ENCODE measurements around the gene MEAK7. TPM values are rescaled to one million over a fixed set of nuclear protein-coding genes. Genes with fewer than 3 reads are reported as not detected.
"Not testable (repeated sequence)": the region's sequence is repeated elsewhere in the genome, so short reads cannot be mapped to it uniquely, and the experiment has no call there.

The MEAK7 gene
- total RNA-seq, 3 donors from 2014 or later: 2.2 to 2.7 (median 2.4) TPM

DNA sequence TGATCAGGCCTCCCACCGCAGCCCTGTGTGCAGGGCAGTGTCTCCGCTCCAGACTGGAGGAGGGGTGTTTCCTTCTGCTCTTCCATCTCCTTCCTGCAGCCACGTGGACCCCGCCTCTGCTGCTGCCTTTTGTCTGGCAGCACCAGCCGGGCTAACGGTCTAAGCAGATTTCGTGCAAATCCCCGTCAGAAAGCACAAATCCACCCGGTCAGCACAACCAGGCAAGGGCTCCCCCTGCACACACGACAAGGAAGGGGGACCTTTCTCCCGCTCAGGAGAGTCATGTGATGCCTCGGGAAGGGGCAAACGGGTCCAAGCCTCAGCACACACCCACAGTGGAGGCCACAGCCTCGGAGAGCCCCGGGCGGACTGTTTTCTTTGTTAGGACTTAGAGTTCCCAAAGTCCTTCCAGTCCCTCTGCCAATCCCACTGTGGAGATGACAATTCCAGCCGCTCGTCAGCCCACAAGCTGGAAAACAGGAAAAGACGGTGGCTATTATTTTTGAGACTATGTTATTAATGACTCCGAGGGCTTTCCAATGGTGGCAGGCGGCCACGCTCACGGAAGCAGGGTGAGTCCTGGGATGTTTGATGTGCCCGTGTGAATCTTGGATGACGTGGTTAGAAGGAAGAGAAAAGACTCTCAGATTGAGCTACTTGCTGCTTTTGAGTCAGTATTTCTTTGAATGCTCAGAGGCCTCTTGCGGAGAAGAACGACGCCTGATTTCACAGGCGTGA lies 22.5 kb upstream of the MEAK7 start:
- DNase-seq: no peak
- Mint-ChIP-seq H3K36me3 (ENCODE audit: insufficient read depth) (no peaks in the 10 kb centered on the region), H3K4me3 (no peak overlapping the region), H3K9me3 (no peaks in the 10 kb centered on the region), H3K4me1 (ENCODE audit: low read depth) (no peaks in the 10 kb centered on the region), H3K27me3 (ENCODE audit: low read depth) (no peaks in the 10 kb centered on the region)
- ATAC-seq: no peak

DNA sequence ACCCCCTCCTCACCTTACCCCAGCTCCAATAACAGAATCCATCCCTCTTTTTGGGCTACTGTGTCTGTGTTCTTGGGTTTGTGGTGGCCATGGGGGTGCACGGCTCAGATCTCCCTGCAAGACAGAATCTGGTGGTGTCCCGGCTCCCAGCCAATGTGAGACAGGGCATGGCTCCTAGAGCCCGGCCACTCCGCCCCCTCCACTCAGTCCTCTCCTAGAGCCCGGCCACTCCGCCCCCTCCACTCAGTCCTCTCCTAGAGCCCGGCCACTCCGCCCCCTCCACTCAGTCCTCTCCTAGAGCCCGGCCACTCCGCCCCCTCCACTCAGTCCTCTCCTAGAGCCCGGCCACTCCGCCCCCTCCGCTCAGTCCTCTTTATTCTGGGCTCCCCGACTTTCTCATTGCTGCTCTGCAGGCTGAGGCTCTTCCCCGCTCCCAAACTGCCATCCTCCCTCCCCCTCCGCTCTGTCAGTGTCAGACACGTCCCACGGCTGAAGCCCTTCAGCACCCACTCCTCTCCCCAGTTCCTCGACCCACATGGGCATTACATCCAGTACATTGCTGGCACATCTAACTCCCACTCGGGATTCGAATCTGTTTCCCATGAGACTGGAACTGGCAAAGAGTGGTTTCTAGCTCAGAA lies 20.6 kb upstream of the MEAK7 start:
- H3K36me3 Mint-ChIP-seq (ENCODE audit: insufficient read depth); DNase-seq; H3K27me3 Mint-ChIP-seq (ENCODE audit: low read depth); H3K4me1 Mint-ChIP-seq (ENCODE audit: low read depth); ATAC-seq; H3K9me3 Mint-ChIP-seq; H3K4me3 Mint-ChIP-seq: not testable (repeated sequence)

DNA sequence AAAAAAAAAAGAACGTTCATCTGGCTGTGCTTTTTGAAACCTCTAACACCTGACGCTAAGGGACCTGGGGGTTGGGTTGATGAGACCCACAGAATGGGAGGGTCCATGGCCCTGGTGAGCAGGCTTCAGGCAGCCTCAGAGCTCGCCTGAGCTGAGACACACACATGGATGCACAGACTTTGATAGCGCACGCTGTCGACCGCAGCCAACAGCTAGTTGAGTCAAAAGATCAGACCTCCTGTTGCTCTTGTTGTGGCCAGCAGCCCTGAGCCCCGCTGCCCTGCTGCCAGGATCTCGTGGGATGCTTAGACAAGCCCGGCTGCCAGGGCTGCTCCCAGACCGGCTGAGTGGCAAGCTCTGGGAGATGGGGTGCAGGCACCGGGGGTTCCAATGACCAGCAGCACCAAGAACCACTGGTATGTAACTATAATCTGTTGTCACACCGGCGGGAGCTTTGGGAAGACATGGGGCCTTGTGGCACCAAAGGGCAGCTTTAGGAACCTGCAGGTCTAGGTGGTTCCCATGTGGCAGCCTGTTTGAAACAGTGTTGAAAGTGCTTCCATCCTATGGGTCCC lies 20.0 kb upstream of the MEAK7 start:
- no peaks in the 10 kb centered on the region for H3K27me3 Mint-ChIP-seq (ENCODE audit: low read depth)
- no peaks in the 10 kb centered on the region for H3K36me3 Mint-ChIP-seq (ENCODE audit: insufficient read depth)
- ATAC-seq (peak in 1 of 2 donors; percentile 41), DNase-seq (no peak)
- H3K4me1 Mint-ChIP-seq (ENCODE audit: low read depth): peaks cover 12% of the 10 kb centered on the region
- H3K4me3 Mint-ChIP-seq: no peak overlapping the region
- no peaks in the 10 kb centered on the region for H3K9me3 Mint-ChIP-seq

DNA sequence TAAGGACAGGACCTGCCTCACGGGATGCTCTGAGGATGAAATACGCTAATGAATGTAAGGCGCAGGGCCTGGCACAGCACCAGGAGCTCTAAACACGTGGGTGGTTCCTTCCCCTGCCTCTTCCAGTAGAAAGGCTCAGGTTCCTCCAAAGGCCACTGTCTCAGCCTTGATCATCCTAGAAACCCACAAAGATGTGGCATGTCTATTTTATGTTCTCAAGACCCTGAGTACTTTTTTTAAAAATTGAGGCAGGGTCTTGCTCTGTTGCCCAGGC lies 17.0 kb upstream of the MEAK7 start:
- no peaks in the 10 kb centered on the region for H3K9me3 Mint-ChIP-seq
- H3K36me3 Mint-ChIP-seq (ENCODE audit: insufficient read depth): no peaks in the 10 kb centered on the region
- H3K27me3 Mint-ChIP-seq (ENCODE audit: low read depth): no peaks in the 10 kb centered on the region
- peaks cover 33% of the 10 kb centered on the region for H3K4me1 Mint-ChIP-seq (ENCODE audit: low read depth)
- no peak overlapping the region for H3K4me3 Mint-ChIP-seq
- DNase-seq (no peak), ATAC-seq (no peak)

DNA sequence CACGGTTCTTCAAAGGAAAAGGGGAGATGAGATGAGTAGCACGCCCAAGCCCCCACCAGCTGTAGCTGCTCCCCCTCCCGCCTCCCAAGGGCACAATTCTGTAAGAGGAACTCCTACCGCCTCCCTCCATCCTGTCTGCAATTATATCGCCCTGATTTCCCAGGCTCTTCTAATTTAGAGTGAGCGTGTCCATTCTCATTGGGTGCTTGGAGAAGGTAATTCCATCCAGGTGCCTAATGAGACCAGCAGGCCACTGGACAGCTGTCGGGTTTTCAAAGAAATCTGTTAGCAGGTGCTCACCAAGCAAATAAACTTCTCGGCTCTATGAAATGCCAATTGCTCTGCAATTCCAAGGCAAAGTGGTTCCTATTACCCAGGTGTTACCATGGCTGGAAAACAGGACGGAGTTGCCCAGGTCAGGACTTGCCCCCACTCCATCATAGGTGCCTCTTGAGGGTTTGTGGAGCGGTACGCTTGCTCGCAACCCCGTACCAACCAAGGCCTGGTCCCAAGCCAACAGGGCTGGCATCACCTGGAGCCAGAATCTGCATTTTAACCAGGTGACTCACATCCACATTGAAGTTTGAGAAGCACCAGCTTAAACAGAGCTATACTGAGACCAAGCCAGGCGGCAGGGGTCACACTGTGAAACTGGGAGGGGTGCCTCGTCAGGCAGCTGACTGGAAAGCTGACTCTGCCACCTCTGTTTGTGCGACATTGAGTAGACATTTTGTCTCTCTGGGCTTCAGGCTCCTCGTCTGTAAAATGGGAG lies 16.5 kb upstream of the MEAK7 start:
- Mint-ChIP-seq H3K9me3 (no peaks in the 10 kb centered on the region), H3K27me3 (ENCODE audit: low read depth) (no peaks in the 10 kb centered on the region), H3K36me3 (ENCODE audit: insufficient read depth) (no peaks in the 10 kb centered on the region), H3K4me1 (ENCODE audit: low read depth) (peaks cover 37% of the 10 kb centered on the region), H3K4me3 (no peak overlapping the region)
- DNase-seq (no peak), ATAC-seq (no peak)

DNA sequence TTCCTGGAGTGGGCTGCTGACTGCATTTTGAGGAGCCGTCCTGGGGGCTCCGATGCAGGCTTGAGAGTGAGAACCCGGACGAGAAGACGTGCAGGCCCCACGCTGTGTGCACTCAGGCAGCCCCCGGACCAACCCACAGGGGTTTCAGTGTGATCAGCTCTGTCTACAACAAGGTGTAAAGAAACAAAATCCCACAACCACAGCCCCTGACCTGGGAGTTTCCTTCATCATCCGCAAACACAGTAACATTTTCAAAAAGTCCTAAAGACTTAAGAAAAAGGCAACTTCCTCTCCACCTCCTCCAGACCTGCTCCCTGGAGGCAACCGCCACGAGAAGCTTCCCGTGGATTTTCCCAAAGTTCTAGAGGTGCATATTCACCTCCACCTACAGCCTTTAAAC lies 15.4 kb upstream of the MEAK7 start:
- H3K4me1 Mint-ChIP-seq (ENCODE audit: low read depth): peaks cover 44% of the 10 kb centered on the region
- no peaks in the 10 kb centered on the region for H3K36me3 Mint-ChIP-seq (ENCODE audit: insufficient read depth)
- H3K9me3 Mint-ChIP-seq: no peaks in the 10 kb centered on the region
- ATAC-seq (no peak), DNase-seq (no peak)
- no peaks in the 10 kb centered on the region for H3K27me3 Mint-ChIP-seq (ENCODE audit: low read depth)
- H3K4me3 Mint-ChIP-seq: no peak overlapping the region

DNA sequence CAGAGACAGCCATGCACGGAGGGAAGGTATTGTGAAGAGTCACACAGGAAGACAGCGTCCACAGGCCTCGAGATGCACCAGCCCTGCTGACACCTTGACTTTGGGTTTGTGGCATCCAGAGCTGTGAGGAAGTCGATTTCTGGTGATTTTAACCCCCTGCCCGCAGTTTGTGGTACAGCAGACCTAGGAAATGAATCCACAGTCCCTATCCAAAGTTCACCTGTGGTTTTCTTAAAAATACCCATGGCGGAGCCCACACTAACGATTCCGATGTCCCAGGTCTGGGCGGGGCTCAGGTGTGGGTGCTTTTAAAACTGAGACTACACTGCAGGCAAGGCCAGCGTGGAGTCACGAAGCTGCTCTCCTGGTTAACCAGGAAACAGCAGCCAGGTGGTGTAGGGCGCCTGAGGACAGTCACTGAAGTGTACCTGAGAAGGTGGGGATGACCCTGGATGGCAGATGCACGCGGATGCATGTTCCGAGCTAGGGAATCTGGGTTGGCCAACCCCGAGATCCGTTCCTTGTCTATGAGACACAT lies 14.4 kb upstream of the MEAK7 start:
- Mint-ChIP-seq H3K4me3 (no peak overlapping the region), H3K4me1 (ENCODE audit: low read depth) (peaks cover 54% of the 10 kb centered on the region), H3K9me3 (no peaks in the 10 kb centered on the region), H3K36me3 (ENCODE audit: insufficient read depth) (no peaks in the 10 kb centered on the region), H3K27me3 (ENCODE audit: low read depth) (no peaks in the 10 kb centered on the region)
- DNase-seq (peak; percentile 38), ATAC-seq (peak in 1 of 2 donors; percentile 19)

DNA sequence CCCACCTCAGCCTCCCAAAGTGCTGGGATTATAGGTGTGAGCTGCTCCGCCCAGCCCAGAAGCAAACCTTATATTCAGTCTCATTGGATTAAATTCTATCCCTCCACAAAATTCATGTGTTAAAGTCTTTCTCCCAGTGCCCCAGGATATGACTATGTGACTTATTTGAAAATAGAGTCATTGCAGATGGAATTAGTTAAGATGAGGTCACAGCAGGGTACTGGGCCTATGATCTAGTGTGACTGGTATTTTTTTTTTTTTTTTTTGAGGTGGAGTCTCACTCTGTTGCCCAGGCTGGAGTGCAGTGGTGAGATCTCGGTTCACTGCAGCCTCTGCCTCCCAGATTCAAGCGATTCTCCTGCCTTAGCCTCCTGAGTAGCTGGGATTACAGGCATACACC lies 13.8 kb upstream of the MEAK7 start:
- H3K9me3 Mint-ChIP-seq; H3K4me3 Mint-ChIP-seq; ATAC-seq; H3K36me3 Mint-ChIP-seq (ENCODE audit: insufficient read depth); H3K27me3 Mint-ChIP-seq (ENCODE audit: low read depth); DNase-seq: not testable (repeated sequence)
- peaks cover 61% of the 10 kb centered on the region for H3K4me1 Mint-ChIP-seq (ENCODE audit: low read depth)

DNA sequence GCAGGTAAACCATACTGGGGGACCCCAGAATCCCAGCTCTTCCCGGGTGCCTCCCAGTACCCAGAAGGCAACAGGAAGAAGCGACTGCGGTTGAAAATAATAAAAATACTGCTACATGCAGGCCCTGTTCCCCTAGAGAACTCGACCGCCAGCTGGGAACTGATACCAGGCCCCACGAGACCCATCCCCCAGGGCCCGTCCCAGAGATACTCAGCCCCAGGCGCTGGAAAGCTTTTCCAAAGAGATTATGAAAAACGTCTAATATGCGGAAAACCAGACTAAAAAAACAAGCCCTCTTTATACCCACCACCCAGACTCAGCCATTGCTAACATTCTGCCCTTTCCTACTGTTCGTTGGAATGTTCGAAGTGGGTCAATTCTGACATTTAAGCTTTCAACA lies 12.9 kb upstream of the MEAK7 start:
- H3K9me3 Mint-ChIP-seq: no peaks in the 10 kb centered on the region
- peaks cover 66% of the 10 kb centered on the region for H3K4me1 Mint-ChIP-seq (ENCODE audit: low read depth)
- H3K4me3 Mint-ChIP-seq: no peak overlapping the region
- ATAC-seq: no peak
- H3K36me3 Mint-ChIP-seq (ENCODE audit: insufficient read depth): no peaks in the 10 kb centered on the region
- DNase-seq: no peak
- H3K27me3 Mint-ChIP-seq (ENCODE audit: low read depth): no peaks in the 10 kb centered on the region

DNA sequence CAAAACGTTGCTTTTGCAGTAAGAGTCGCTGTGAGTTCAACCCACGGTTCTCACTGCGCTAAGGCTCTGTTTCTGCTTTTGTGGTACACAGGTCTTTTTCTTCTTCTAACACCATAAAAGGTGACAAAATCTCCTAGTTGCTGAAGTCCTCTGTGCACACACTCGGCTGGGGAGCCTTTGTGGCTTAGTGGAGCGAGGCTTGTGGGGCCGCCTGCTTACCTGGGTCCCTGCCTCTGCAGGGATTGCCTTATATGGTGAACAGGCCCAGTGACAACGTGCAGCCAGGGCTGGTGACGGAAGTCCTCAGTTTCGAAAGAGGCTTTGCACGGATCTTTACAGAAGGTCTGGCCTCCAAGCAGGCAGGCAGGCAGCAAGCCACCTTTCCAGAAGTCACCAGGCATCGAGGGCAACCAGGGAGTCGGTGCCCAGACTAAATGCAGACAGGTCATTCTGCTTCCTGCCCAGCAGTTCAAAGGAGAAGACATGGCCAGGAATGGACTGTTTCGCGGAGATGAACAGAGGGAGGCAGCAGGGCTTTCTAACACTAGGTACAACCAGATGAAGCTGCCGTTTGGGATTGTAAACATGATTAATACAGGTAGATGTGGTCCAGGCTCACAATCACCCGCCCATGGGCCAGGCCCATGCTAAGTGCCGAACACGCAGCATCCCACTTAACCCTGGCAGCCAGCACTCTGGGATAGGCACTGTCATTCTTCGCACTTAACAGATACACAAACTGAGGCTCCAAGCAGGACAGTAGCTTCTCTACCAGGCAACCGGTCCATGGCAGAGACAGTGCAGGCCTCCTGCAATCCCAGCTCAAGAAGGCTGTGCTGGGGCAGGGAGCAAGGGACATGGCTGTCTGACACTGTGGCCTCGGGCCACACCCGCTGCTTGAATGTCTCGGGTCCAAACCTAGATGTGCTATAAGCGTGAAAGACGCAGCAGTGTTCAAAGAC lies 10.7 kb upstream of the MEAK7 start:
- H3K4me3 Mint-ChIP-seq: peak overlapping the region; percentile 61
- peak; percentile 89 to 91 for ATAC-seq
- peaks cover 71% of the 10 kb centered on the region for H3K4me1 Mint-ChIP-seq (ENCODE audit: low read depth)
- no peaks in the 10 kb centered on the region for H3K27me3 Mint-ChIP-seq (ENCODE audit: low read depth)
- H3K9me3 Mint-ChIP-seq: no peaks in the 10 kb centered on the region
- DNase-seq: peak; percentile 73
- no peaks in the 10 kb centered on the region for H3K36me3 Mint-ChIP-seq (ENCODE audit: insufficient read depth)

DNA sequence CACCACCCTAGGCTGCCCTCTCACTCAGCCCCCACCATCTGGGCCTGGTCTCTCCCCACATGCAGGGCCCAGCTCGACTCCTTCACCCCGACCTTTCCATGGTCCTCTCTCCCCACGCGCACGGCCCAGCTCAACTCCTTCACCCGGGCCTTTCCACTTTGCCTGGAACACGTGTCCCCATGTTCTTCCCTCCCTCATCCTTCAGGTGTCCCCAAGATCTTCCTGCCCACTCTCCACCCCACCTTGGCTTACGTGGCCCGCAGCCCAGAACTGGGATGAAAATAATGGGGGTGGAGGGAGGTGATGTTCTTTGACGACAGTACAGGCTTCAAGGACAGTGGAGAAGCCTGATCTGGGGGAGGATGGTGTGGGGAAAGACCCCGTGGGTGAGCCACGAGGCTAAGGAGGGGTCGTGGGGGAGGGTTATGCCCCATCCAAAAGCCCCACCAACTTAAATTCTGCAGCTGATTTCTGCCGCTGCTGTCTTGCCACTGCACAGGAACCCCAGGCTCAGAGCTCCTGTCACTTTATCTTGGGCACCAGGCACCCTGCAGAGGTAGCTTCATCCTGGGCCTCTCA lies 9.9 kb upstream of the MEAK7 start:
- no peaks in the 10 kb centered on the region for H3K36me3 Mint-ChIP-seq (ENCODE audit: insufficient read depth)
- peaks cover 63% of the 10 kb centered on the region for H3K4me1 Mint-ChIP-seq (ENCODE audit: low read depth)
- no peaks in the 10 kb centered on the region for H3K27me3 Mint-ChIP-seq (ENCODE audit: low read depth)
- DNase-seq: no peak
- no peaks in the 10 kb centered on the region for H3K9me3 Mint-ChIP-seq
- H3K4me3 Mint-ChIP-seq: peak overlapping the region; percentile 61
- ATAC-seq: peak; percentile 2 to 47

DNA sequence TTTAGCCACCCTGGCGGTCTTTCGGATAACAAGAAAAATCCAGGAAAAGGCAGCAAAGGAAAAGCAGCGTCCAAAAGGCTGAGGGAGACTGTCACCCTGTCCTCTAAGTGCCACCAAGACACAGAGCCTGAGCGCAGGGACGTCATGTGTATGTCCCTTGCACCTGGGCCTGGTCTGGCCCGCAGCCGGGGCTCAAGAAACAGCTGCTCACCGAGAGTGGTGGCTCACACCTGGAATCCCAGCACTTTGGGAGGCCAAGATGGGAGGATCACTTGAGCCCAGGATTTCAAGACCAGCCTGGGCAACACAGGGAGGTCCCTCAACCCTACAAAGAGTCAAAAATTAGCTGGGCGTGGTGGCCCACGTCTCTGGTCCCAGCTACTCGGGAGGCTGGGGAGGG lies 9.2 kb upstream of the MEAK7 start:
- Mint-ChIP-seq H3K27me3 (ENCODE audit: low read depth) (no peaks in the 10 kb centered on the region), H3K36me3 (ENCODE audit: insufficient read depth) (no peaks in the 10 kb centered on the region), H3K9me3 (no peaks in the 10 kb centered on the region), H3K4me1 (ENCODE audit: low read depth) (peaks cover 59% of the 10 kb centered on the region), H3K4me3 (no peak overlapping the region)
- ATAC-seq (no peak), DNase-seq (no peak)

DNA sequence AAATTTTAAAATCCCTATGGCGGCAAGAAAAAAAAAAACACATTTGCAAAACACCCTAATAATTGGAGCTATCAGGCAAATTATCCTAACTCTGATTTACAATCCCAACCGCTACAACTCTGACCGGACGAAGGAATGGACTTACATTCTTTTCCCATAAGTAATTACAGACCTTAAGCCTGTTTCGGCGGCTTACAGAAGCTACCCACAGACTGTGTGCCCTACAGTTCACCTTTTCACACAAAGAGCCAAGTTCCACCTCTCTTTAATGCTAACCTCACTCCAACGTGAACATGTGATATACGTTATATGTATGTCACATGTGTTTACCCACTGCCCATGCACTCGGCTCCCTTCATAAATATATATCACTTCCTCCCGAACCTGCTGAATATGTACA lies 8.7 kb upstream of the MEAK7 start:
- Mint-ChIP-seq H3K4me1 (ENCODE audit: low read depth) (peaks cover 62% of the 10 kb centered on the region), H3K4me3 (peak overlapping the region; percentile 24), H3K9me3 (no peaks in the 10 kb centered on the region), H3K36me3 (ENCODE audit: insufficient read depth) (no peaks in the 10 kb centered on the region), H3K27me3 (ENCODE audit: low read depth) (no peaks in the 10 kb centered on the region)
- ATAC-seq (no peak), DNase-seq (no peak)

All from activated T-cell treated with anti-CD3 and anti-CD28 coated beads, Interleukin-2, amount 50 U/mL, for 4 hours (primary cell).